GM12801 (cell line): ENCODE data around the gene UBR3.

ENCODE experiments used
- CTCF ChIP-seq: IDR thresholded peaks from one replicate; pipeline ENCODE4 v1.5.1; 2011; ENCODE audit warnings: control low read depth; ENCODE audit not compliant: insufficient read length; ENCODE audit errors: extremely low read depth

UBR3 gene

DNA sequence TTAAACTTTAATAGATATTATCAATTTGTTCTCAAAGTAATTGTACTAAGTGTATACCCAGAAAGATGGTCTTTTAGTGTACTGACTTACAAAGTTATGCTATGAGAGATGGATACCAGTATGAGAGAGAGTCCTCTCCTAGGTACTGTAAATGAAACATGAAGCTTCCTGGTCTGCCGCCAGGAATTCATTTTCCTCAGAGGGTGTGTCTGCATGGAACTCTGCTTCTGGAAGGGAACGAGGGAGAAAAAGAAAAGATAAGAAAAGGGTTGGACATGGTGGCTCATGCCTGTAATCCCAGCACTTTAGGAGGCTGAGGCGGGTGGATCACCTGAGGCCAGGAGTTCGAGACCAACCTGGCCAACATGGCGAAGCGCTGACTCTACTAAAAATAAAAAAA, 30.8 kb upstream of the UBR3 start:
- TF ChIP-seq CTCF: no peak

DNA sequence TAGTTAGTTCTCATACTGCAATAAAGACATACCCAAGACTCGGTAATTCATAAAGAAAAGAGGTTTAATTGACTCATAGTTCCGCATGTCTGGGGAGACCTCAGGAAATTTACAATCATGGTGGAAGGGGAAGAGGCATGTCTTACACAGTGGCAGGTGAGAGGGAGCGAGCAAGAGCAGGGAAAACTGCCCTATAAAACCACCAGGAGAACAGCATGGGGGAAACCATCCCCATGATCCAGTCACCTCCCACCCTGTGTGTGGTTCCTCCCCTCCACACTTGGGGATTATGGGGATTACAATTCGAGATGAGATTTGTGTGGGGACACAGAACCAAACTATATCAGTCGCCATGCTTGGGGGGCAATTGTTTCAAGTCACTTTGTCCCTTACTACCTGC, 29.7 kb upstream of the UBR3 start:
- TF ChIP-seq CTCF: no peak

GRCh38 chr2:169798397-169798717, 28.9 kb upstream of the UBR3 start:
- TF ChIP-seq CTCF: no peak

- no peak for TF ChIP-seq CTCF
These were observed 28.3 kb upstream of the UBR3 start, which contains the start of gene SSB for GRCh38 chr2:169798718-169799592. TSS of gene SSB (plus strand) at chr2:169798871. CDS start at chr2:169800961, 2,090 bp downstream.

DNA sequence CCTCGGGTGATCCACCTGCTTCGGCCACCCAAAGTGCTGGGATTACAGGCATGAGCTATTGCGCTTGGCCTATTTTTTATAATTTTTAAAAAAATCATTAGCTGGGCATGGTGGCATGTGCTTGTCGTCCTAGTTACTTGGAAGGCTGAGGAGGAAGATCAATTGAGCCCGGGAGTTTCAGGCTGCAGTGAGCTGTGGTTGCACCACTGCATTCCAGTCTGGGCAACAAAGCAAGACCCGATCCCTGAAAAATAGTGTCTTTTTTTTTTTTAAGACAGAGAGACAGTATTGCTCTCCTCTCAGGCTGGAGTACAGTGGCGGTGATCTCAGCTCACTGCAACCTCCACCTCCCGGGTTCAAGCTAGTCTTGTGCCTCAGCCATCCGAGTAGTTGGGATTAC, 23.8 kb upstream of the UBR3 start:
- TF ChIP-seq CTCF: no peak

GRCh38 chr2:169806586-169806985, 20.7 kb upstream of the UBR3 start:
- no peak for TF ChIP-seq CTCF

GRCh38 chr2:169808221-169808620, 19.0 kb upstream of the UBR3 start:
- TF ChIP-seq CTCF: no peak
